ENCODE data around the gene COA5.
"Not testable (repeated sequence)": the region's sequence is repeated elsewhere in the genome, so short reads cannot be mapped to it uniquely, and the experiment has no call there.

COA5 gene

DNA sequence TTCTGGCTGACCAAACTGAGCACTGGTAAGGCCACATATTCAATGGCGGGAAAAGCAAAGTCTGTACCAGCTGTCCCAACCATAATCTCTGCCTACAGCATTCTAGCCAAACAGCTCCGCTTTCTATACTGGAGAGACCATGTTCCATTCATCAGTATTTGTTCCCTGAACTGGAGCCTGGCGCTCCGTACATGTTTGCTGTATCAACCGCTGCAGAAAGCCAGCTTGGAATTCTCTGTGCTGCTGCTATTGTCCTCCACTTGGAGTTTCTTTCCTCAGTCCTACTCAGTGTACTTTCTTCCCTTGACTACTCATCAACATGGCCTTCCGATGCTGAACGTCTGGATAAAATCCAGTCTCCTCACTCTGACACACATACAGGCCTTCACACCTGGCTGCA is 1.9 kb downstream of the COA5 start:
- no peak for DNase-seq (ENCODE audit: low spot score)

DNA sequence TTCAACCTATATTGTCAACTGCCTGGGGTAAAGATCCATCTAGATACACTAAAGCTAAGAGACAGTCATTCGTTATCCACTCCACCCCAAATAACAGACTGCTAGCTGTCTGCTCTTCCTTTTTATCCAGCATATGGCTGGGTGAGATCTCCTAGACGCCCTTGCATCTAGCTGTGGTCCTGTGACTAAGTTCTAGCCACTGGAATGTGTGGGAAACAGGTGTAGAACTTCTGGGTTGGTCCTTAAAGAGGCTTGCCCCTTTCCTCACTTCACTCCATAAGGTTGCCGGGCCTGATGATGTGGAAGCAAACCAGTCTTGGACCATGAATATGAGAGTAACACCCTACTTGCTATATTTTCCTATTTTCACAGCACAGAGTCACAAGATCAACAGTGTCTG is 3.2 kb downstream of the COA5 start:
- no peak for DNase-seq (ENCODE audit: low spot score)

DNA sequence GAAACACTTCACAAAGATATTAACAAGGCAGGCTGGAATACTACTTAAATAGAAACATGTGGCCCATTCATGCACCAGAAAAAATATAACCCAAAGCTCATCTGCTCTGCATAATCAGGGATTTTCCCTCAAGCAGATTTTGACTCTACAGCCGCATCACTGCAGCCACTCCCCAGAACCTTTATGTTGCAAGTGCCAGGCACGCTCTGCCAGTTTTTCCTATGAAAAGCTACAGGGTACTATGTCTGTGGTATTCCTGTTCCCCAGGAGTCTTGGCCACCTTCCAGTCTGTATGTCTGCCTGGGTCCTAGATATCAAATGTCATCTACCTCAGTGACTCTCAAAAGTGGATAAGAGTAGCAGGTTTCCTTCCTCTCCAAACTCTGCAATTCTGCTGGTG is 3.8 kb downstream of the COA5 start:
- no peak for DNase-seq (ENCODE audit: low spot score)

DNA sequence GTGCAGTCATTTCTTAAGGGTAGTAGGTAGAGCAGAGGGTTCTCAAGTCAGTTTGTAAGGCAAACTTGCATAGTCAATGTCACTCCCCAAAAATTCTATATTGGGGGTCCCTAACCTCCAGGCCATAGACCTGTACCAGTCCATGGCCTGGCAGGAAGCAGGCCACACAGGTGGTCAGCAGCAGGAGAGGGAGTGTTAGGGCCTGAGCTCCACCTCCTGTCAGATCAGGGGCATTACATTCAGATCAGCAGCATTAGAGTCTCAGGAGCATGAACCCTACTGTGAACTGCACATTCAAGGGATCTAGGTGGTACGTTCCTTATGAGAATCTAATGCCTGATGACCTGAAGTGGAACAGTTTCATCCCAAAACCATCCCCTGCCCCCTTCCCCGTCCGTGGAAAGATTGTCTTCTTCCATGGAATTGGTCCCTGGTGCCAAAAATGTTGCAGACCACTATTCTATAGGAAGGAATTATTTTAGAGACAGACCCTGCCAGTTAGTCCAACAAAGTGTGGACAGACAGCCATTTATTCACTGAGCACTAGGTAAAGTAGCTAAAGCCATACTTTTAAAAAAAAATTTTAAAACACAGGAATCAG is 6.7 kb downstream of the COA5 start:
- DNase-seq (ENCODE audit: low spot score) = no peak

DNA sequence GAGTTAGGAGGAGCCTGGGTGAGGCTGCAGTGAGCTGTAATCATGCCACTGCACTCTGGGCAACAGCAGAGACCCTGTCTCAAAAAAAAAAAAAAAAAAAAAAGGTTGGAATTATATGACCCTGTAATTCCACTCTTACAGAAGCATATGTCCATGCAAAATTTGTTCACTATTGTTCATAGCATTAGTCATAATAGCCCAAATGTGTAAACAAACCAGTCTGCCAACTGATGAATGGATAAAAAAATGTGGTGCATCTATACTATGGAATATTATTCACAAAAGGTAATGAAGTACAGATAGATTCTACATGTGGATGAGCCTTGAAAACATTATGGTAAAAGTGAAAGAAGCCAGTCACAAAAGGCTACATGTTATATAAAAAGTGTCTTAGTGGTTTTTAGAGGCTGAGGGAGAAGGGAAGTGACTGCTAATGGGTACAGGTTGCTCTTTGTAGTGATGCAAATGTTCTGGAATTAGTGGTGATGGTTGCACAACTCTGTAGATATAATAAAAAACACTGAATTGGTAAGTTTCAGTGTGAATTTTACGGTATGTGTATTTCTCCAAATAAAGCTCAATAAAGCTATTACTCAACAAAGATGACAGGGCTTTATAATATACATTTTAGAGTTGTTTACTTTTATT is 9.4 kb downstream of the COA5 start:
- DNase-seq (ENCODE audit: low spot score) = no peak

DNA sequence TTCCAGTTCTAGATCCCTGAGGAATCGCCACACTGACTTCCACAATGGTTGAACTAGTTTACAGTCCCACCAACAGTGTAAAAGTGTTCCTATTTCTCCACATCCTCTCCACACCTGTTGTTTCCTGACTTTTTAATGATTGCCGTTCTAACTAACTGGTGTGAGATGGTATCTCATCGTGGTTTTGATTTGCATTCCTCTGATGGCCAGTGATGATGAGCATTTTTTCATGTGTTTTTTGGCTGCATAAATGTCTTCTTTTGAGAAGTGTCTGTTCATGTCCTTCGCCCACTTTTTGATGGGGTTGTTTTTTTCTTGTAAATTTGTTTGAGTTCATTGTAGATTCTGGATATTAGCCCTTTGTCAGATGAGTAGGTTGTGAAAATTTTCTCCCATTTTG is 13.6 kb downstream of the COA5 start:
- not testable (repeated sequence) for DNase-seq (ENCODE audit: low spot score)

DNA sequence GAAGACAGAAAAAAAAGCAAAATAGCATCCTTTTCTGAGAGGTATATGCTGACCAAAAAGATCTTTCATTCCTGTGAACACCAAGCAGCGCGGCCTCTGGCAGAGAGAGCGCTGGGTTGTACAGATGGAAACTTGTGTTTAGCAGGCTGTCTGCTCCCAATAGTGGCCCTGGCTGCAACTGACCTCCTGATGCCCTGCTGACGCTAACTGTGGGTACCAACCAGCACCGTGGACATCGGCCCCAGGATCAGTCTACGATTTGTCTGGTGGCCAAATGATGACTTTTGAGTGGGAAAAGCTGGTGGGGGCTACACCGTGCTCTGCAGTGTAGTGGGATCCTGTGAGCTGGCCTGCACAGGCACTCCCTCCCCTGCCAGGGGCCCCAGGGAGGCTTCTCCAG is 15.7 kb downstream of the COA5 start:
- no peak for DNase-seq (ENCODE audit: low spot score)

DNA sequence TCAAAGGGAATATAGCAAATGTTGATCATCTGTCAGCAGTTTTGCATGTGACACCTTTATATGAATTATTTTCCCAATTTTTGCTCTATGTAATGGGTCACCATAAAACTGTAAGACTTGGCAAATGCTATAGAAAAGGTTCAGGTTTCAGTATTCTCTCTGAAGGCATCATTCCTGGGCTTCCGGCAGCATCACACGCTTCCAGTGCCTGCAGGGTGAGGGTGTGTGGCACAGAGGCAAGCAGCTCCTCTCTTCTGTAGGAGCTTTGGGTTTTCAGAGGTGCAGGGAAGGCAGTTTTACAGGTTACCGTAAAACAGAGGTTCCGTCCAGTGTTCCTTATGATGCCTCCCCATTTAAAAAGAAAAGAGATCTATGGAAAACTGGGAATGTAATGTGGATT is 18.8 kb downstream of the COA5 start:
- DNase-seq (ENCODE audit: low spot score) = no peak

DNA sequence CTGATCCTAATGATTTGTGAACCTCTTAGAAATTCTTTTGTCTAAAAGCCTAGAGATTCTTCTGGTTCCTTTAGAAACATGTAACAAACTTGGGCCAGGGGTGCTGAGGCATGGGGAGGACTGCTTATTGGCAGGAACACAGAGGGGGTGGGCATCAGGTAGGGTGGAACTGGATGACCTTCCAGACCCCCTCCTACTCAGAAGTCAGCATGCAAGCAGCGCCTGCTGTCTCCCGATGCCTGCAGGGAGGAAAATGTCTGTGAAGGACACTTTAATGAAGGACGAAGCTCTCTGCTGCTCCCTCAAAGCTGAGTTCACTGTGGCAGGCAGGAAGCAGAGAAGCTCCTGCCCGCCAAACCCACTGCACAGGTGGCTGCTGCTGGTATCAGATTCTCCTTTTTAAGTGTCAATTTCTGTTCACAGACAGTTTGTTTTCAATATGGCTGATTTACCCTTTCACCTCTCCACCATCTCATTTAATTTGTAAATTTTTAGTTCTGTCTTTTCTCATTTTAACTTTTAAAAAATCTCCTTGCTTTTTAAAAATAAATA is 19.4 kb downstream of the COA5 start:
- no peak for DNase-seq (ENCODE audit: low spot score)

DNA sequence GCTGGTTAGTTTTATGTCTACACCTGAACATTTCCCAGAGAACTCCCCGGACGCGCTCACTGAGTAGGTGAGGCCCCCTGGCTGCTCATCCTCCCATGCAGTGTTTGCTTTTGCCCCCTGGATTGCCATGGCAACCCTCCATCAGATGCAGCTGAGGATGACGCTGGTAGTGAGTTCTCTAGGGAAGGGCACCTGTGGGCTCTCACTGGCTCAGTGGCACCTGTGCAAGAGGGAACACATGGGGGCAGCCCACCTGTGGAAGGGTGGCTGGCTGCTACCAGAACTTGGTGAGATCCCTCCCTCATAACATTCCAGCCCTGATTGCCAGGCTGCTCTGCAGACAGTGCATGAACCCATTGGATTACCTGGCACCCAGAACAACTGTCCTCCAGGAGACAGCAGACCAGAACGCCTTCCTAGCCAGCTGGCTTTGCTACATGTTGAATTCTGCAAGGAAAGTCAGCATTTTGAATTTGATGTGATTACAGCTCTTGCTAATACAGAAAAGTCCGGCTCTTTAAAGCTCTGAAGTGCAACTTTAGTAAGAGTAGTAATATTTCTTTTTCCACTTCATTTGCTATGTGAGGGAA is 21.7 kb downstream of the COA5 start:
- no peak for DNase-seq (ENCODE audit: low spot score)

DNA sequence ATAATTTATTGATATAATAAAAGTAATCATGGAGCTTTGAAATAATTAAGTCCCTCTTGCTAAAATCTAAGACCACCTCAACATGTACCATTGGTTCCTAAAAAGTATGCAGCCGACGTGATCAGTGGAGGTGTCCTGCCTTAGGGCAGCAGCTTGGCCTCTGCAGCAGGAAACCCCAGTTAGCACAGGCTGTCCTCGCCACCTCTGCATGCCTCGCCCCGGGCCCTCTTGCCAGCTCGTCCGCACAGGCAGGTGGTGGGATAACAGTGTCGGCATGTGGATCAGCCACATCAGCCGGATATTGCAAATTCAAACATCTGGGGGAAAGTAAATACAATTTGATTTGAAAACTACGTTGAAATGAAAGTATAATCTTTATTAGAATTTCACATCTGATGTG is 22.9 kb downstream of the COA5 start:
- DNase-seq (ENCODE audit: low spot score) = no peak

DNA sequence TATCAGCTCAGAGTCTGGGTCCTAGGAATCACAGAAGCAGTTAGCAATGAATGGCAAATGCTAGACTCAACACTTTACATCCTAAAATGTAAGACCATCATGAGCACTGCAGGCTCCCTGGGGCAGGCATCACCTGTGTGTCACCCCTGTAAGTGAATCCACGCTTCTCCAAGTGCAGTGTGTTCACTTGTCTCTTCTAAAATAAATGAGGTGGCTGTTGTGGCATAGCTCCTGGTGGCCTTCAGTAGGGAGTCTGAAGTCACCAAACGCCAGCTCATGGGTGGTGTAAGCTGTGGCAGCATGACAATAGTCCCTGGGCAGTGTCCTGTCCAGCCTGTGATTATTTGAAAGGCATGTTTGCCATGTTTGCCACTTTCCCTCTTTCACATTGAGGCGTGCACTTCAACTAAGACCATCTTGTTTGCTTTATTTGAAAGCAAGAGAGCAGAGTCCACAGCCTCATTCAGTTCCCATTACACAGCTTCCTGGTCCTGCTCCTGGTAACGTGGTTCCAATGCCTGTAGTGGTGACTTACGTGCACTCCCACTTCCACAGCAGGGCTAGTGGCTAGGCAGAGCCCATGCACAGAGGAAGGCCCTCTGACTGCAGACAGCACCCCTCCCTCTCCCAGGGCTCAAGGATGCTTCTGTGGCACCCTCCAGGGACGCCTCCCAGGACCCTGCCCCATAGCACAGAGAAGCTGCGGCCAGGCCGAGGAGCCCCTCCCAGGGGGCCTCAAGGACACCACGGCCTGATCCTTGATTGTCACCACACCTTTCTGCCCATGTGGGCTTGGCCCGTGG is 24.3 kb downstream of the COA5 start:
- DNase-seq (ENCODE audit: low spot score) = no peak

DNA sequence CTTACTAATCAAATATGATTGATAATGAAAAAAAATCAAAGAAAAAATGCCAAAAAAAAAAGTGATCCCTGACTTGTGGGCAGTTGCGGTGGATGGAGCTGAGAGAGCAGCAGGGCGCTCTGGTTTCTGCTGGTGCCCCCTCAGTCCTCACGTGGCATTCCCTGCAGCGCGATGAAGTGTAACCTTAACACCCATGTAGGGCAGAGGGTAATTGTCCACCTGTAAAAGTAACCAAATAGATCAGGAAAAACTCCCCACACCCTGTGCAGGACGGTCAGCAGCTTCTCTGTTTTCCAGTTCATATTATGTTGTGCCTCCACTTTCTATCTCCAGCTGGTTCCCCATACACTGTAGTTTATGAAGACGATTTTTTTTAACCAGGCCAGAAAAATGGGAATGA is 25.0 kb downstream of the COA5 start:
- DNase-seq (ENCODE audit: low spot score) = no peak

DNA sequence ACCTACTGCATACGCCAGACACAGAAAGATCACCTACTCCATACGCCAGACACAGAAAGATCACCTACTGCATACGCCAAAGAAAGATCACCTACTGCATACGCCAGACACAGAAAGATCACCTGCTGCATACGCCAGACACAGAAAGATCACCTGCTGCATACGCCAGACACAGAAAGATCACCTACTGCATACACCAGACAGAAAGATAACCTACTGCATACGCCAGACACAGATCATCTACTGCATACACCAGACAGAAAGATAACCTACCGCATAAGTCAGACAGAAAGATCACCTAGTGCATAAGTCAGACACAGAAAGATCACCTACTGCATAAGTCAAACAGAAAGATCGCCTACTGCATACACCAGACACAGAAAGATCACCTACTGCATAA is 25.8 kb downstream of the COA5 start:
- DNase-seq (ENCODE audit: low spot score) = no peak

DNA sequence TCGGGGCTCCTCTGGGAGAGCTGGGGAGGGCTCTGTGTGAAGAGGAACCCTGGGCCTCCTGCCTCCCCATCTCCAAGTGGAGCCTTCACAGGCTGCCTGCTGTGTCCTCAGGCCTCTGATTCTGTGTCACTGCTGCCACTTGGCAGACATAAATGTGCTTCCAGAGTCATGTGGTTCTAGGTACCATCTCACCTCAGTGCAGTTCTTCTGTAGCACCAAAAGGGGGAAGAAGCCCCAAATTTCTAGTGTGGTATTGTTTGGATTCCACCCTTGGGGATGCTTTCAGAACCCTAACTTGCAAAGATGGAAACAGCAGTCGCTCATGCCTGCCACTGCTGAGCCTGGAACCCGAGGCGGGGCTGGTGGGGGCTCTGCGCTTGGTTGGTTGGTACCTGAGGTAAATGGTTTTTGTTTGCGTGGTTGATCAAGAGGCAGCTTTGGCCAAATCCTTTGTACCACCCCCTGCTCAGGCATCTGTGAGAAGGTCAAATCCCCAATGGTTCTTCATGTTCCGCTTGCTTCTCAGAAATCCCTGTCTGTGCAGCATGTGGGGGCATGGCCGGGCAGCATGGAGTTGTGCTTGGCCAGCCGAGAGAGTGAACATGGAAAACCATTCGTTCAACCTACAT is 27.5 kb downstream of the COA5 start:
- DNase-seq (ENCODE audit: low spot score) = no peak

DNA sequence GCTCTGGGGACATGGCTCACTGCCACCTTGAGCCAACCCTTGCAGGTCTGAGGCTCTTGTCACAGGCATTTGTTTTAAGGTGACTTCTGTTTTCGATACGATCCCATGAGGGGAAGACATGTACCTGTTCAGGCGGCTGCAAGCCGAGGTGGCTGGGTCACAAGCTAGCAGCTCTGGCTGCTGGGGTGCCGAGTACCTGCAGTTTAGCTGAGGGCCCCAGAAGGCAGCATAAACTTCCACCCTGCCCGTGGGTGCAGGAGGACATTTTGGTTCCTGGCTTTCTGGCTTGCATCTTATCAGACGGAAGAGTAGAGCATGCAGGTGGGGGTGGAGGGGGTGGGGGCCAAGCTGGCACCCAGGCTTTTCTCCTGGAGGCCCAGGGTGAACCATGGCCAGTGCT is 28.4 kb downstream of the COA5 start:
- no peak for DNase-seq (ENCODE audit: low spot score)

DNA sequence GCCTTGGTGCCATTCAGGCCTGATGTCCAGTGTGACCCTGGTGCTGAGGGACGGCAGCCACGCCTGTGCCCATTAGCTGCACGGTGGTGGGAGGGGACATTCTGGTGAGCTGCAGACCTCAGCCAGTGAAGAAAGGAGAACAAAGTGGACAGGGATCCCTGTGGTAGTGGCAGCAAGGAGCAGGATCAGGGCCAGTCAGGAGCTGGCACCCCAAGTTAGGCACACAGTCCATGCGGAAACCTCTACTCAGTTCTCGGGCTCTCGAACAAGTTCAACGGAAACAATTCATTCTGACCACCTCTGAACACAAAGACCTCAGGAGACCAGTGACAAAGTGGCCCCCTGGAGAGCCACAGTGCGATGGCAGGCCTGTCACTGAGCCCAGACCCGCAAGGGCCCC is 30.1 kb downstream of the COA5 start:
- DNase-seq (ENCODE audit: low spot score) = no peak

DNA sequence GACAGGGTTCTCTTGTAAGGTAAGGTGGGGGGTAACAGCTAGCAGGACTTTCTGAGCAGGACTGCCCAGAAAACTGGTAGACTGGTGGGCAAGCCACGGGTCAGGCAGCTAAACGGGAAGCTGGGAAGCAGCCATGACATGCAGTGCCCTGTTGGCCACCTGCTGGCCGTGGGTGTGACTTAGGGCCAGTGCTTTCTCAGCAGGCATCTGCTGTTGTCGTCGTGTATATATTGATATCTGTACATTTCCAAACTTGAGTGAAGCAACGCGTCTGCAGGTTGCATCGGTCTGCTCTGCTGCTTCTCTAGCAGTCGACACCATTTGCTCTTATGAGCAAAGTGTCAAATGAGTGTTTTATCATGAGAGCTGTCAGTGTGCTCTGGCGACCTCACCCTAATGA is 31.0 kb downstream of the COA5 start:
- no peak for DNase-seq (ENCODE audit: low spot score)

DNA sequence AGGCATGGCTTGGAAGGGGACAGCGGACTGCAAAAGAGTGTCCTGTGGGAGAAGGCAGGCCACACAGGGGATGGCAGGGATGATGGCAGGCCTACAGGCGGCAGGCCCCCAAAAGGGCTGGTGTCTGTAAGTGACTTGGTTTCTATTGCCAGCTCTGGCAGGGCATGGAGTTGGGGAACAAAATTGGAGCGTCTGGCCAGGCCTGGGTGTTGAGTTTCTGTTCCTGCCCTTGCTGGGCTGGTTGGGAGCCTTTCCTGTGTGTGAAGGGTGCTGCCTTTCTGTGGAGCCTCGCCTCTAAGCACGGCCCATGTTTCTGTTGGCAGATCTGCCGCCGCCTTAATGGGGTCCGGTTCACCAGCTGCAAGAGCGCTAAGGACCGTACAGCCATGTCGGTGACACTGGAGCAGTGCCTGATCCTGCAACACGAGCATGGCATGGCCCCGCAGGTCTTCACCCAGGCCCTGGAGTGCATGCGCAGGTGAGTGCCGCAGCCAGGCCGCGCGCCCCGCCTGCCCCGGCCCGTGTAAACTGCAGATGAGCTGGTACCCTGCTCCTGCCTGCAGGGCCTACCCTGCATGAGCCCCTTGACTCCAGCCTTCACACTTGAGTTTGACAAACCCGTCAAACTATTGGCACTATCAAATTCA is 31.5 kb downstream of the COA5 start:
- DNase-seq (ENCODE audit: low spot score) = no peak

DNA sequence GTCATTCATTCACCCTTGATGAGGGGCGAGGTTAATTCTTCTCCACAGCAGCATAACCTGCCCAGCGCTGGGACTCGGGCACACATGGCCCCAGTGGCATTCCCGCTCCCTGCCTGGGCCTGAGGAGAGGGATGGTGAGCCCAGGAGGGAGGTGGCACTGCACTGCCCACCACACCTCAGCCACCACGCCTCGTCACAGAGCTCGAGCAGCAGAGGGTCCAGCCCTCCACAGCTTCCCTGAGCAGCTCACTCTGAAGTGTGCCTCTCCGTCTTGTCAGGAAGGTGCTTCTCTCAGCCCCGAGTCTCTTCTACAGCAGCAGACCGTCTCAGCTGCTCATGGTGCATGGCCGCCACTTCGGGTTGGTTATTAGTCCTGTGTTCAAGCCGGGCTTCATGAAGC is 34.9 kb downstream of the COA5 start:
- no peak for DNase-seq (ENCODE audit: low spot score)

DNA sequence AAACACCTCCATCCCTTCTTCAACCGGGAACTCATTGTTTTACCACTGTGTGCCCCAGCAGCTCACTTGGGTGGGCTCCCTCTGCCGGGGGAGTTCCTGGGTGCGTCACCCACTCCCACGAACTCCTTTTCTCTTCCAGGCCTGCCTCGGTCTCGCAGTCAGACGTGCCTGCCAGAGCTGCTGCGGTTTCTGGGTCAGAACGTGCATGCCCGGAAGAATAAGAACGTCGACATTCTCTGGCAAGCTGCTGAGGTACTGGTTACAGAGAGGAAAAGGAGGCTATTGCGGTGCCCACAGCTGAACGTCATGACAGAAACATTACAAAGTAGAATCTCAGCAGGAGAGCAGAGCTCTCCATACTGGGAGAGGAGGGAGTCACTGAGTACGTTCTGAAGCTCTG is 35.6 kb downstream of the COA5 start:
- DNase-seq (ENCODE audit: low spot score) = no peak

DNA sequence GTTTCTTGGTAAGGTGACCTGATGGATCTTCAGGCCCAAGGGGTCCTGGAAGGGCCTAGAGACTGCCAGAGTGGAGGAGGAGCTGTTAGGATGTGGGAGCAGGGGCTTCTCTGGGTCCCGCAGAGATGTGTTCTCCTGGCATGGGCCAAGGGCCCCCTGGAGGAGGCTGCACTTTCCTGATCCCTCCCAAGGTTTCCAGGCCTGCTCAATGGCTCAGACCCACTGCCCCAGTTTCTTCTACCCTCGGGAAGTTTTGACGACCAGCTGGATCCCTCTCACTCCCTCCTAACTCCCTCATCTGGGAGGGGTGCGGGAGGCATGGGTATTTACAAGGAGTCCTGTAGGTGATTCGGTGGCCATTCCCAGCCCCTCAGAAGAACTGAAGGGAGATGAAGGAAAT is 36.1 kb downstream of the COA5 start:
- no peak for DNase-seq (ENCODE audit: low spot score)
